ENCODE measurements around the gene KASH5.
A peak's percentile ranks its signal among the peaks of the same experiment; 100 is the strongest.

Gene KASH5

DNA sequence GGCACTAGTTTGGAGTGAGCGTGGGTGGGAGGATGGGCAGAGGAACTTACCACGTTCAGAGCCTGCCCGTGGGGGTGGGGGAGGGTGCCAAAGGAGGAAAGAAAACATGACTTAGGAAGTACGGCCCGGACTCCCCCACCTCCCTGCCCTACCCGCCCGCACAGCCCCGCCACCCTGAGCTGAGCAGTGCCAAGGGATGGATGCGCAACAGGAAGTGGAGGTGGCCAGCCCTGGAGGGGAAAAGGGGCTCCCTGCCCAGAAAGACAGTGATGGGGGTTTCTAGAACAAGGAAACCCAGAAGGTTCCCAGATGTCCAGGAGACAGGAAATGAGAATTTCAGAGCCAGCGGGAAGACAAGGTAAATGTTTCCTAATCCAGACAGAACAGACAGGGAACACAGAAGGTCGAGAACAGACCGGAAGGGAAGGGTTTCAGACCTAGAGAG is 32.1 kb upstream of the KASH5 start:
- WGBS (ENCODE audit: extremely low coverage, insufficient coverage, insufficient read length): no CpG with 5 or more reads among the region's 12 CpGs
- Histone ChIP-seq H2BK12ac (ENCODE audit: low read length) (no peak overlapping the region), H4K12ac (ENCODE audit: low read depth, low read length) (no peak overlapping the region), H3K14ac (ENCODE audit: low read length) (no peak overlapping the region), H3K23ac (ENCODE audit: low read length) (no peak overlapping the region), H3K27me3 (ENCODE audit: insufficient read depth, low read length) (no peaks in the 10 kb centered on the region), H3K9ac (ENCODE audit: low read length) (no peak overlapping the region), H2AK5ac (ENCODE audit: low read length) (no peak overlapping the region), H3K18ac (ENCODE audit: low read length) (no peak overlapping the region), H4K91ac (ENCODE audit: low read depth, low read length) (no peak overlapping the region), H3K4me3 (ENCODE audit: low read depth, low read length) (no peak overlapping the region), H3K9me3 (ENCODE audit: insufficient read depth, low read depth, low read length) (no peaks in the 10 kb centered on the region), H4K8ac (ENCODE audit: low read depth, low read length) (no peak overlapping the region), H2AFZ (ENCODE audit: insufficient read depth, low read length, poor library complexity) (no peak overlapping the region), H2BK120ac (ENCODE audit: insufficient read depth, low read length, poor library complexity) (no peak overlapping the region), H3K4me2 (ENCODE audit: low read length) (no peak overlapping the region), H3K4me1 (ENCODE audit: control insufficient read depth in 1 of 2, insufficient read depth in 2 of 2, low read length in 2 of 2) (peaks cover 5 to 10% of the 10 kb centered on the region in 2 experiments), H2BK5ac (ENCODE audit: low read depth, low read length, poor library complexity) (no peak overlapping the region), H3K36me3 (ENCODE audit: control insufficient read depth in 1 of 2, insufficient read depth in 2 of 2, low read length in 2 of 2) (peaks cover 70 to 79% of the 10 kb centered on the region in 2 experiments), H3K79me1 (ENCODE audit: low read length) (peaks cover under 1% of the 10 kb centered on the region), H3K4ac (ENCODE audit: low read depth, low read length) (no peak overlapping the region), H3K27ac (ENCODE audit: low read depth, low read length) (no peak overlapping the region), H3K79me2 (ENCODE audit: control insufficient read depth, insufficient read depth, low read length, poor library complexity) (peaks cover 3% of the 10 kb centered on the region)
- no peak for DNase-seq

DNA sequence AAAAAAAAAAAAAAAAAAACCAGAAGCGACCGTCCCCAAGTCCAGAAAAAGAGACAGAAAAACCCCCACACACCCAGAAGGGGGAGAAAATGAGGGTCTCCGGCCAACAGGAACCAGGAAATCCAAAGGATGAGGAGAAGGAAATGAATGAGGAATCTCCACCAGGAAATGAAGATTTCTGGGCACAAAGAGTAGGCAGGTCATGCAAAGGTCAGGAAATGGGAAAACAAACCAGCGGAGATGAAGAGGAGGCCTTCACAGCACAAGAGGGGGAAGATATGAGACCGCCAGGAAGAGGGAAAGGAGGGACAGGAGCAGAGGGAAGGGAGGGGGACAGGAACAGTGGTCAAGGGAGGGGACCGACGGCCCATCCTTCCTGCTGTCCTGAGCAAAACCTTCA is 31.7 kb upstream of the KASH5 start:
- no peak overlapping the region for H3K18ac ChIP-seq (ENCODE audit: low read length)
- no peak overlapping the region for H3K23ac ChIP-seq (ENCODE audit: low read length)
- no peak overlapping the region for H2BK5ac ChIP-seq (ENCODE audit: low read depth, low read length, poor library complexity)
- no peak overlapping the region for H3K4me3 ChIP-seq (ENCODE audit: low read depth, low read length)
- H3K4me2 ChIP-seq (ENCODE audit: low read length): no peak overlapping the region
- no peaks in the 10 kb centered on the region for H3K9me3 ChIP-seq (ENCODE audit: insufficient read depth, low read depth, low read length)
- H2BK120ac ChIP-seq (ENCODE audit: insufficient read depth, low read length, poor library complexity): no peak overlapping the region
- no peak overlapping the region for H3K14ac ChIP-seq (ENCODE audit: low read length)
- H3K36me3 ChIP-seq (ENCODE audit: control insufficient read depth in 1 of 2, insufficient read depth in 2 of 2, low read length in 2 of 2): peaks cover 66 to 75% of the 10 kb centered on the region in 2 experiments
- no peak overlapping the region for H3K27ac ChIP-seq (ENCODE audit: low read depth, low read length)
- peaks cover 5 to 10% of the 10 kb centered on the region in 2 experiments for H3K4me1 ChIP-seq (ENCODE audit: control insufficient read depth in 1 of 2, insufficient read depth in 2 of 2, low read length in 2 of 2)
- no peaks in the 10 kb centered on the region for H3K27me3 ChIP-seq (ENCODE audit: insufficient read depth, low read length)
- no CpG with 5 or more reads among the region's 7 CpGs for WGBS (ENCODE audit: extremely low coverage, insufficient coverage, insufficient read length)
- H4K8ac ChIP-seq (ENCODE audit: low read depth, low read length): no peak overlapping the region
- H3K4ac ChIP-seq (ENCODE audit: low read depth, low read length): no peak overlapping the region
- H2AK5ac ChIP-seq (ENCODE audit: low read length): no peak overlapping the region
- H3K9ac ChIP-seq (ENCODE audit: low read length): no peak overlapping the region
- no peak for DNase-seq
- H3K79me2 ChIP-seq (ENCODE audit: control insufficient read depth, insufficient read depth, low read length, poor library complexity): peaks cover 6% of the 10 kb centered on the region
- no peak overlapping the region for H2AFZ ChIP-seq (ENCODE audit: insufficient read depth, low read length, poor library complexity)
- no peak overlapping the region for H4K12ac ChIP-seq (ENCODE audit: low read depth, low read length)
- no peak overlapping the region for H4K91ac ChIP-seq (ENCODE audit: low read depth, low read length)
- H3K79me1 ChIP-seq (ENCODE audit: low read length): peaks cover 4% of the 10 kb centered on the region
- no peak overlapping the region for H2BK12ac ChIP-seq (ENCODE audit: low read length)

DNA sequence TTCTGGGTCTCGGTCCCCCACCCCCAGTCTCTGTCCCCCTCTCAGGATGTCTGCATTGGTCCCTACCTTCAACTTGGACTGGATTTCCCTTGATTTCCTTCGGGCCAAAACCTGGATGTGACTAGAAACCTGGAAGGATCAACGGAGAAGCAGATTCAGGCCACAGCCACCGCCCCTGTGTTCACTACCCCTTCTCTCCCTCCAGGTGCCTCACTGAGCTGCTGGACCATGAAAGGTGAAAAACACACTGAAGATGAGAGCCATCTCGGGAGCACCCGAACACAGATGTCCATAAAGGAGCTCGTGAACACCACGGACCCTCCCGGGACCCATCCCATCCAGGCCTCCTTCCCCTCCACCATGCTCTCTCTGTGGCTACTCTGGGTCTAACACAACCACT is 30.9 kb upstream of the KASH5 start:
- DNase-seq: no peak
- H3K27me3 ChIP-seq (ENCODE audit: insufficient read depth, low read length): no peaks in the 10 kb centered on the region
- H3K79me2 ChIP-seq (ENCODE audit: control insufficient read depth, insufficient read depth, low read length, poor library complexity): peaks cover 12% of the 10 kb centered on the region

DNA sequence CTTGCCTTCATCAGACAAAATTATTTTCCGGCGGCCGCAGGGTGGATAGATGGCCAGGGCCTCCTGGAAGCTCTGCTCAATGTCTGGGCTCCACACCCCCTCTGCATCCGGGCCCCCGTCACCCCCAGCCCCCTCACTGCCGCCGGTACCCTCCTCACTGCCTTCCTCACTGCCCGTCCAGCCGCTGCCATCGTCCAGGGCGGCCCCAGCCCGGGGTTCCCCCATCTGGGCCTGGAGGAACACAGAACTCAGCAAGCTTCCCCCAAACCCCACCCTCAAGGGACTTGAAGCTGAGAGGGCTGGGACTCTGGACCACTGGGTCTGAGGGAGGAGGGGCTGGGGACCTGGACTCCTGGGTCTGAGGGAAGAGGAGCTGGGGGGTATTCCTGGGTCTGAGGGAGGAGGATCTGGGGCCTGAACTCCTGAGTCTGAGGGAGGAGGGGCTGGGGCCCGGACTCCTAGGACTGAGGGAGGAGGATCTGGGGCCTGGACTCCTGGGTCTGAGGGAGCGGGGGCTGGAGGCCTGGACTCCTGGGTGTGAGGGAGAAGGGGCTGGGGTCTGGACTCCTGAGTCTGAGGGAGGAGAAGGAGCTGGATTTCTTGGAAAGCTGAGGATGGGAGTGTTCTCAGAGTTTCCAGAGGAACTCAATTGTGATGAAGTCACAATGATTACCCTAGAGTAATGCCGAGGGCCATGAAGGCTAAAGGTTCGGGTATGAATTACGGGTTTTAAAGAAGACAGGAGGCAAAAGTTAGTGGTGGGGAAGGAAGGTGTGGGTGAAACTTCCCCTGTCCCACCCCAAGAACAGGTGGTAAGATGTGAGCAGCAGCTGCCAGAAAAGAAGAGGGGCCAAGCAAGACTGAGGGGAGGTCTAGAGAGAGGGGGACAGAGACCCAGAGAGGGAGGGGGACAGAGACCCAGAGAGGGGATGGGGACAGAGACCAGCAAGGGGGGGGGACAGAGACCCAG is 27.9 kb upstream of the KASH5 start:
- H4K12ac ChIP-seq (ENCODE audit: low read depth, low read length): peak overlapping the region; percentile 20
- H3K79me1 ChIP-seq (ENCODE audit: low read length): peaks cover 14% of the 10 kb centered on the region
- H3K4ac ChIP-seq (ENCODE audit: low read depth, low read length): peak overlapping the region; percentile 46
- no peak overlapping the region for H3K4me3 ChIP-seq (ENCODE audit: low read depth, low read length)
- peak overlapping the region; percentile 22 for H3K14ac ChIP-seq (ENCODE audit: low read length)
- no peak overlapping the region for H3K27ac ChIP-seq (ENCODE audit: low read depth, low read length)
- H3K27me3 ChIP-seq (ENCODE audit: insufficient read depth, low read length): no peaks in the 10 kb centered on the region
- no peak overlapping the region for H2AK5ac ChIP-seq (ENCODE audit: low read length)
- peaks cover 3% of the 10 kb centered on the region for H3K9me3 ChIP-seq (ENCODE audit: insufficient read depth, low read depth, low read length)
- H3K18ac ChIP-seq (ENCODE audit: low read length): no peak overlapping the region
- H2AFZ ChIP-seq (ENCODE audit: insufficient read depth, low read length, poor library complexity): no peak overlapping the region
- H3K4me1 ChIP-seq (ENCODE audit: control insufficient read depth in 1 of 2, insufficient read depth in 2 of 2, low read length in 2 of 2): peaks cover 5 to 10% of the 10 kb centered on the region in 2 experiments
- no peak overlapping the region for H2BK120ac ChIP-seq (ENCODE audit: insufficient read depth, low read length, poor library complexity)
- peak overlapping the region; percentile 80 for H3K4me2 ChIP-seq (ENCODE audit: low read length)
- H3K79me2 ChIP-seq (ENCODE audit: control insufficient read depth, insufficient read depth, low read length, poor library complexity): peaks cover 12% of the 10 kb centered on the region
- H2BK12ac ChIP-seq (ENCODE audit: low read length): no peak overlapping the region
- H3K9ac ChIP-seq (ENCODE audit: low read length): peak overlapping the region; percentile 35
- H3K36me3 ChIP-seq (ENCODE audit: control insufficient read depth in 1 of 2, insufficient read depth in 2 of 2, low read length in 2 of 2): peaks cover 39 to 44% of the 10 kb centered on the region in 2 experiments
- H4K91ac ChIP-seq (ENCODE audit: low read depth, low read length): peak overlapping the region; percentile 98
- no CpG with 5 or more reads among the region's 17 CpGs for WGBS (ENCODE audit: extremely low coverage, insufficient coverage, insufficient read length)
- H2BK5ac ChIP-seq (ENCODE audit: low read depth, low read length, poor library complexity): no peak overlapping the region
- no peak overlapping the region for H3K23ac ChIP-seq (ENCODE audit: low read length)
- DNase-seq: no peak
- peak overlapping the region; percentile 99 for H4K8ac ChIP-seq (ENCODE audit: low read depth, low read length)

More for the DNA sequence above, 30.9 kb upstream of the KASH5 start:
- Histone ChIP-seq H3K9ac (ENCODE audit: low read length) (no peak overlapping the region), H4K91ac (ENCODE audit: low read depth, low read length) (no peak overlapping the region), H3K4me2 (ENCODE audit: low read length) (no peak overlapping the region), H3K9me3 (ENCODE audit: insufficient read depth, low read depth, low read length) (peaks cover 3% of the 10 kb centered on the region), H3K23ac (ENCODE audit: low read length) (no peak overlapping the region), H2BK5ac (ENCODE audit: low read depth, low read length, poor library complexity) (no peak overlapping the region), H4K8ac (ENCODE audit: low read depth, low read length) (no peak overlapping the region), H2AFZ (ENCODE audit: insufficient read depth, low read length, poor library complexity) (no peak overlapping the region), H3K4me3 (ENCODE audit: low read depth, low read length) (no peak overlapping the region), H2BK12ac (ENCODE audit: low read length) (no peak overlapping the region), H3K79me1 (ENCODE audit: low read length) (peaks cover 11% of the 10 kb centered on the region), H2AK5ac (ENCODE audit: low read length) (no peak overlapping the region), H2BK120ac (ENCODE audit: insufficient read depth, low read length, poor library complexity) (no peak overlapping the region), H3K14ac (ENCODE audit: low read length) (no peak overlapping the region), H3K4ac (ENCODE audit: low read depth, low read length) (no peak overlapping the region), H3K36me3 (ENCODE audit: control insufficient read depth in 1 of 2, insufficient read depth in 2 of 2, low read length in 2 of 2) (peaks cover 60 to 67% of the 10 kb centered on the region in 2 experiments), H3K4me1 (ENCODE audit: control insufficient read depth in 1 of 2, insufficient read depth in 2 of 2, low read length in 2 of 2) (peaks cover 5 to 10% of the 10 kb centered on the region in 2 experiments), H4K12ac (ENCODE audit: low read depth, low read length) (no peak overlapping the region), H3K27ac (ENCODE audit: low read depth, low read length) (no peak overlapping the region), H3K18ac (ENCODE audit: low read length) (no peak overlapping the region)
- no CpG with 5 or more reads among the region's 9 CpGs for WGBS (ENCODE audit: extremely low coverage, insufficient coverage, insufficient read length)

Data from trophoblast cell (in vitro differentiated cells and primary cell).